HG02981 (cell line): ENCODE measurements around the gene LST1.

Experiments
- ATAC-seq: cut with Tn5 transposase; IDR thresholded peaks from one replicate; pipeline ENCODE4 v1.9.1; 2021; ENCODE audit warnings: mild to moderate bottlenecking, moderate library complexity; ENCODE audit not compliant: unreplicated experiment

Gene LST1

GRCh38 chr6:31619805-31620585 is 33.9 kb downstream of the LST1 start:
- peak; percentile 79 for ATAC-seq

GRCh38 chr6:31620586-31621319 is 34.7 kb downstream of the LST1 start, which contains the start of gene PRRC2A:
Gene PRRC2A (plus strand): TSS chr6:31620715. CDS start chr6:31622790, 2,075 bp downstream.
- ATAC-seq = peak; percentile 49

GRCh38 chr6:31621320-31621939 is 35.4 kb downstream of the LST1 start:
- ATAC-seq = no peak

GRCh38 chr6:31621991-31622390 is 35.9 kb downstream of the LST1 start:
- ATAC-seq = no peak

- ATAC-seq = no peak
These were observed 36.6 kb downstream of the LST1 start for GRCh38 chr6:31622684-31623091.

- no peak for ATAC-seq
These were observed 38.0 kb downstream of the LST1 start for GRCh38 chr6:31624070-31624469.

GRCh38 chr6:31626952-31627351 is 40.9 kb downstream of the LST1 start:
- no peak for ATAC-seq

- ATAC-seq = no peak
These were observed 41.7 kb downstream of the LST1 start for GRCh38 chr6:31627690-31628287.

GRCh38 chr6:31629014-31629413 is 42.9 kb downstream of the LST1 start:
- ATAC-seq = no peak

- ATAC-seq = no peak
These were observed 44.3 kb downstream of the LST1 start for GRCh38 chr6:31630177-31630934.

GRCh38 chr6:31631209-31631608 is 45.1 kb downstream of the LST1 start:
- no peak for ATAC-seq

- no peak for ATAC-seq
These were observed 45.7 kb downstream of the LST1 start for GRCh38 chr6:31631681-31632278.

- ATAC-seq = no peak
These were observed 46.3 kb downstream of the LST1 start for GRCh38 chr6:31632279-31632946.

- ATAC-seq = no peak
These were observed 47.4 kb downstream of the LST1 start for GRCh38 chr6:31633447-31633846.

- ATAC-seq = no peak
These were observed 48.1 kb downstream of the LST1 start for GRCh38 chr6:31634131-31634530.

- ATAC-seq = no peak
These were observed 49.0 kb downstream of the LST1 start for GRCh38 chr6:31634969-31635575.

- ATAC-seq = no peak
These were observed 50.9 kb downstream of the LST1 start for GRCh38 chr6:31636698-31637596.
